NCI-H128 (cell line): ENCODE measurements around the gene CEP89.
"Not testable (repeated sequence)": the region's sequence is repeated elsewhere in the genome, so short reads cannot be mapped to it uniquely, and the experiment has no call there.

Source experiments
- DNase-seq: peaks from one replicate; lab custom pipeline; 2025; ENCODE audit not compliant: unreplicated experiment; lab: John Stamatoyannopoulos, UW

Gene CEP89

GRCh38 chr19:32848035-32848434 is 123.7 kb downstream of the CEP89 start:
- DNase-seq = not testable (repeated sequence)

- no peak for DNase-seq
Observed at GRCh38 chr19:32843716-32844245, 128.0 kb downstream of the CEP89 start.

GRCh38 chr19:32842061-32842460 is 129.7 kb downstream of the CEP89 start:
- no peak for DNase-seq

GRCh38 chr19:32837531-32837930 is 134.2 kb downstream of the CEP89 start:
- DNase-seq = no peak

GRCh38 chr19:32833388-32833787 is 138.4 kb downstream of the CEP89 start:
- not testable (repeated sequence) for DNase-seq

GRCh38 chr19:32832825-32833224 is 138.9 kb downstream of the CEP89 start:
- DNase-seq = not testable (repeated sequence)

- not testable (repeated sequence) for DNase-seq
Observed at GRCh38 chr19:32832094-32832493, 139.7 kb downstream of the CEP89 start.

- no peak for DNase-seq
Observed at GRCh38 chr19:32831611-32832010, 140.1 kb downstream of the CEP89 start.

GRCh38 chr19:32830231-32831014 is 141.3 kb downstream of the CEP89 start:
- no peak for DNase-seq

GRCh38 chr19:32829345-32829896 is 142.3 kb downstream of the CEP89 start:
- DNase-seq = no peak

- DNase-seq = no peak
Observed at GRCh38 chr19:32828643-32829344, 143.0 kb downstream of the CEP89 start.

GRCh38 chr19:32828139-32828538 is 143.6 kb downstream of the CEP89 start:
- DNase-seq = no peak
